PFSK-1 (cell line): Measurements from ENCODE around the gene GINS2.

Experiments used
- FOXP2 ChIP-seq: optimal IDR thresholded peaks from 2 replicates; pipeline ENCODE3; 2011; ENCODE audit warnings: borderline replicate concordance, control low read depth, inconsistent platforms; ENCODE audit not compliant: insufficient read depth; ENCODE audit errors: extremely low read length, extremely low read depth
- POLR2AphosphoS5 ChIP-seq: IDR thresholded peaks from 2 replicates; pipeline ENCODE4 v1.6.1; 2012; ENCODE audit warnings: low read depth, mild to moderate bottlenecking, control low read depth, low read length, moderate library complexity
- SIN3A ChIP-seq: IDR thresholded peaks from 2 replicates; pipeline ENCODE4 v1.6.1; 2012; ENCODE audit warnings: mild to moderate bottlenecking, low read length, moderate library complexity, borderline replicate concordance; ENCODE audit not compliant: insufficient read depth
- TAF1 ChIP-seq: IDR thresholded peaks from 2 replicates; pipeline ENCODE4 v1.6.1; 2012; ENCODE audit warnings: low read length, control low read depth, borderline replicate concordance; ENCODE audit not compliant: insufficient read depth
- TF ChIP-seq, protein P1 (sequence below), 2 experiments: IDR thresholded peaks; 2 replicates each; pipeline versions ENCODE4 v1.6.1 to v1.8.0; 2011 to 2012; ENCODE audit warnings: low read depth in 2 of 2, low read length in 2 of 2, control low read depth in 1 of 2, inconsistent platforms in 1 of 2, mild to moderate bottlenecking in 1 of 2, moderate library complexity in 1 of 2; ENCODE audit not compliant: insufficient read depth in 1 of 2

GINS2 gene

GRCh38 chr16:85659805-85660511 lies 28.8 kb downstream of the GINS2 start:
- no peak for TF ChIP-seq FOXP2
- TF ChIP-seq, protein P1, sequence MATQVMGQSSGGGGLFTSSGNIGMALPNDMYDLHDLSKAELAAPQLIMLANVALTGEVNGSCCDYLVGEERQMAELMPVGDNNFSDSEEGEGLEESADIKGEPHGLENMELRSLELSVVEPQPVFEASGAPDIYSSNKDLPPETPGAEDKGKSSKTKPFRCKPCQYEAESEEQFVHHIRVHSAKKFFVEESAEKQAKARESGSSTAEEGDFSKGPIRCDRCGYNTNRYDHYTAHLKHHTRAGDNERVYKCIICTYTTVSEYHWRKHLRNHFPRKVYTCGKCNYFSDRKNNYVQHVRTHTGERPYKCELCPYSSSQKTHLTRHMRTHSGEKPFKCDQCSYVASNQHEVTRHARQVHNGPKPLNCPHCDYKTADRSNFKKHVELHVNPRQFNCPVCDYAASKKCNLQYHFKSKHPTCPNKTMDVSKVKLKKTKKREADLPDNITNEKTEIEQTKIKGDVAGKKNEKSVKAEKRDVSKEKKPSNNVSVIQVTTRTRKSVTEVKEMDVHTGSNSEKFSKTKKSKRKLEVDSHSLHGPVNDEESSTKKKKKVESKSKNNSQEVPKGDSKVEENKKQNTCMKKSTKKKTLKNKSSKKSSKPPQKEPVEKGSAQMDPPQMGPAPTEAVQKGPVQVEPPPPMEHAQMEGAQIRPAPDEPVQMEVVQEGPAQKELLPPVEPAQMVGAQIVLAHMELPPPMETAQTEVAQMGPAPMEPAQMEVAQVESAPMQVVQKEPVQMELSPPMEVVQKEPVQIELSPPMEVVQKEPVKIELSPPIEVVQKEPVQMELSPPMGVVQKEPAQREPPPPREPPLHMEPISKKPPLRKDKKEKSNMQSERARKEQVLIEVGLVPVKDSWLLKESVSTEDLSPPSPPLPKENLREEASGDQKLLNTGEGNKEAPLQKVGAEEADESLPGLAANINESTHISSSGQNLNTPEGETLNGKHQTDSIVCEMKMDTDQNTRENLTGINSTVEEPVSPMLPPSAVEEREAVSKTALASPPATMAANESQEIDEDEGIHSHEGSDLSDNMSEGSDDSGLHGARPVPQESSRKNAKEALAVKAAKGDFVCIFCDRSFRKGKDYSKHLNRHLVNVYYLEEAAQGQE (IDR thresholded peaks at IDR 0.05; ENCODE audit: insufficient read depth in 1 of 2, low read depth in 2 of 2, low read length in 2 of 2) = no peak

- no peak for TF ChIP-seq SIN3A
- TF ChIP-seq POLR2AphosphoS5 = no peak
- no peak for TF ChIP-seq TAF1
- TF ChIP-seq FOXP2 = no peak
- TF ChIP-seq, protein P1 (IDR thresholded peaks at IDR 0.05; ENCODE audit: insufficient read depth in 1 of 2, low read depth in 2 of 2, low read length in 2 of 2) = no peak
These were observed 29.4 kb downstream of the GINS2 start for GRCh38 chr16:85659336-85659735.

GRCh38 chr16:85658504-85659326 lies 30.0 kb downstream of the GINS2 start:
- TF ChIP-seq POLR2AphosphoS5 = no peak
- TF ChIP-seq, protein P1 (IDR thresholded peaks at IDR 0.05; ENCODE audit: insufficient read depth in 1 of 2, low read depth in 2 of 2, low read length in 2 of 2) = no peak
- TF ChIP-seq FOXP2 = no peak
- no peak for TF ChIP-seq SIN3A
- no peak for TF ChIP-seq TAF1

DNA sequence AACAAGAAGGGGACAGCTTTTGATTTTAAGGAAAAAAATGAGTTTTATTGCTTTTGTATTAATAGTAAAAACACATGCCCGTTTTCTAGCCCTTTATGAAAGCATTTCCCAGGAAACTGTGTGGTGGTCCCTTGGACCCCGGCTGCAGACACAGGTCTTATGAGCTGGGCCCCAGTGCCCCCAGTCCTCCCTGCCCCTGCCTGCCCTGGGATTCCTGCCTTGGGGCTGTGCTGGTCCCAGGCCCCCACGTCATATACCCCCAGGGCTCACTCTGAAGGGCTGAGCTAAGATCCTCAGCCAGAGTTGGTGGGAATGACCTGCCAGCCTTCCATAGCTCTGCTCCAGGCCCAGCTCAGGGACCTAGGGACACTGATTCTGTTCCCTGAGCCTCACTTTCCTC lies 30.8 kb downstream of the GINS2 start:
- no peak for TF ChIP-seq TAF1
- TF ChIP-seq, protein P1 (IDR thresholded peaks at IDR 0.05; ENCODE audit: insufficient read depth in 1 of 2, low read depth in 2 of 2, low read length in 2 of 2) = no peak
- no peak for TF ChIP-seq SIN3A
- no peak for TF ChIP-seq FOXP2
- no peak for TF ChIP-seq POLR2AphosphoS5

GRCh38 chr16:85657267-85657650 lies 31.5 kb downstream of the GINS2 start:
- TF ChIP-seq TAF1 (no peak), POLR2AphosphoS5 (no peak), SIN3A (no peak), FOXP2 (no peak)
- TF ChIP-seq, protein P1 (IDR thresholded peaks at IDR 0.05; ENCODE audit: insufficient read depth in 1 of 2, low read depth in 2 of 2, low read length in 2 of 2) = no peak
